ENCODE results near the gene FAM9B. TPM values are rescaled to one million over a fixed set of nuclear protein-coding genes. Genes with fewer than 3 reads are reported as not detected.

The FAM9B gene
- under 1 TPM in 2 of 8 experiments, not detected in 6; 0.33 to 0.66 TPM for total RNA-seq

- in situ Hi-C loops (cut with MboI; ENCODE audit: low pct_unique_long_range_greater_than_20kb in 2 of 9, low sequenced_read_pairs in 9 of 9, unreplicated experiment in 9 of 9) = no loop called here
- H3K27ac ChIP-seq = no peak within 1 kb of the TSS
- WGBS, 10 experiments = 75% methylated on average over 5 of the region's 11 CpGs; no CpG with 5 or more reads in 9 of the 10 experiments
- no peaks in the 10 kb centered on the region for H3K4me1 ChIP-seq (replicated peaks in 1 of 2)
- no peak for ATAC-seq (replicated peaks in 6 of 8)
- no peak within 1 kb of the TSS for H3K4me3 ChIP-seq
These were observed at the start of gene FAM9B for GRCh38 chrX:9033989-9034388. FAM9B (minus strand) TSS chrX:9034127; CDS start chrX:9032986, 1,141 bp downstream.

GRCh38 chrX:9081271-9081670 is 47.3 kb upstream of the FAM9B start:
- ATAC-seq (replicated peaks in 6 of 8) = no peak
- in situ Hi-C loops (cut with MboI; ENCODE audit: low pct_unique_long_range_greater_than_20kb in 2 of 9, low sequenced_read_pairs in 9 of 9, unreplicated experiment in 9 of 9) = no loop called here
- WGBS, 10 experiments = 0 to 89% (median 62%) methylated on average over 1 to 2 of the region's 2 CpGs; no CpG with 5 or more reads in 6 of the 10 experiments

GRCh38 chrX:9074326-9074725 is 40.4 kb upstream of the FAM9B start:
- Histone ChIP-seq H3K27ac (no peak overlapping the region), H3K4me1 (replicated peaks in 1 of 2) (no peaks in the 10 kb centered on the region), H3K4me3 (no peak overlapping the region)
- WGBS, 10 experiments = 18 to 100% (median 83%) methylated on average over 2 to 4 of the region's 5 CpGs; no CpG with 5 or more reads in 5 of the 10 experiments
- no peak for ATAC-seq (replicated peaks in 6 of 8)
- in situ Hi-C loops (cut with MboI; ENCODE audit: low pct_unique_long_range_greater_than_20kb in 2 of 9, low sequenced_read_pairs in 9 of 9, unreplicated experiment in 9 of 9) = no loop called here

More at GRCh38 chrX:9081271-9081670, 47.3 kb upstream of the FAM9B start:
- Histone ChIP-seq H3K27ac (no peak overlapping the region), H3K4me3 (no peak overlapping the region), H3K4me1 (replicated peaks in 1 of 2) (no peaks in the 10 kb centered on the region)

- Histone ChIP-seq H3K4me3 (no peak overlapping the region), H3K27ac (no peak overlapping the region), H3K4me1 (replicated peaks in 1 of 2) (no peaks in the 10 kb centered on the region)
- ATAC-seq (replicated peaks in 6 of 8) = no peak
- 0 to 96% (median 58%) methylated on average over 1 to 5 of the region's 5 CpGs; no CpG with 5 or more reads in 4 of the 10 experiments for WGBS, 10 experiments
- in situ Hi-C loops (cut with MboI; ENCODE audit: low pct_unique_long_range_greater_than_20kb in 2 of 9, low sequenced_read_pairs in 9 of 9, unreplicated experiment in 9 of 9) = no loop called here
These were observed 38.4 kb upstream of the FAM9B start for GRCh38 chrX:9072281-9072680.

GRCh38 chrX:9071031-9071650 is 37.2 kb upstream of the FAM9B start:
- in situ Hi-C loops (cut with MboI; ENCODE audit: low pct_unique_long_range_greater_than_20kb in 2 of 9, low sequenced_read_pairs in 9 of 9, unreplicated experiment in 9 of 9) = no loop called here
- Histone ChIP-seq H3K4me3 (no peak overlapping the region), H3K4me1 (replicated peaks in 1 of 2) (no peaks in the 10 kb centered on the region), H3K27ac (no peak overlapping the region)
- 37 to 100% (median 88%) methylated on average over 1 to 4 of the region's 4 CpGs; no CpG with 5 or more reads in 4 of the 10 experiments for WGBS, 10 experiments
- ATAC-seq (replicated peaks in 6 of 8) = peak in 2 of 8 experiments; percentile 65 to 81

- no peak overlapping the region for H3K4me3 ChIP-seq
- no peaks in the 10 kb centered on the region for H3K4me1 ChIP-seq (replicated peaks in 1 of 2)
- WGBS, 10 experiments = 36 to 97% (median 80%) methylated on average over 1 to 5 of the region's 5 CpGs; no CpG with 5 or more reads in 7 of the 10 experiments
- peak in 2 of 8 experiments; percentile 57 to 79 for ATAC-seq (replicated peaks in 6 of 8)
- no peak overlapping the region for H3K27ac ChIP-seq
- in situ Hi-C loops (cut with MboI; ENCODE audit: low pct_unique_long_range_greater_than_20kb in 2 of 9, low sequenced_read_pairs in 9 of 9, unreplicated experiment in 9 of 9) = no loop called here
These were observed 35.6 kb upstream of the FAM9B start for GRCh38 chrX:9069573-9069972.

- no peak for ATAC-seq (replicated peaks in 6 of 8)
- H3K27ac ChIP-seq = no peak overlapping the region
- H3K4me3 ChIP-seq = no peak overlapping the region
- in situ Hi-C loops (cut with MboI; ENCODE audit: low pct_unique_long_range_greater_than_20kb in 2 of 9, low sequenced_read_pairs in 9 of 9, unreplicated experiment in 9 of 9) = no loop called here
- peaks cover 6 to 13% of the 10 kb centered on the region in 2 donors for H3K4me1 ChIP-seq (replicated peaks in 1 of 2)
These were observed 30.8 kb upstream of the FAM9B start for GRCh38 chrX:9064694-9065093.

- Histone ChIP-seq H3K27ac (no peak overlapping the region), H3K4me1 (replicated peaks in 1 of 2) (peaks cover 6 to 13% of the 10 kb centered on the region in 2 donors), H3K4me3 (no peak overlapping the region)
- WGBS, 10 experiments = 0 to 49% (median 40%) methylated on average over 1 to 2 of the region's 3 CpGs; no CpG with 5 or more reads in 5 of the 10 experiments
- ATAC-seq (replicated peaks in 6 of 8) = peak in 5 of 8 experiments; percentile 35 to 56 (median 53)
- in situ Hi-C loops (cut with MboI; ENCODE audit: low pct_unique_long_range_greater_than_20kb in 2 of 9, low sequenced_read_pairs in 9 of 9, unreplicated experiment in 9 of 9) = no loop called here
These were observed 28.7 kb upstream of the FAM9B start for GRCh38 chrX:9062641-9063040.

GRCh38 chrX:9055354-9055753 is 21.4 kb upstream of the FAM9B start:
- Histone ChIP-seq H3K27ac (no peak overlapping the region), H3K4me3 (no peak overlapping the region), H3K4me1 (replicated peaks in 1 of 2) (no peaks in the 10 kb centered on the region)
- 42 to 100% methylated on average over 2 of the region's 2 CpGs; no CpG with 5 or more reads in 8 of the 10 experiments for WGBS, 10 experiments
- in situ Hi-C loops (cut with MboI; ENCODE audit: low pct_unique_long_range_greater_than_20kb in 2 of 9, low sequenced_read_pairs in 9 of 9, unreplicated experiment in 9 of 9) = no loop called here
- ATAC-seq (replicated peaks in 6 of 8) = no peak

GRCh38 chrX:9052081-9052480 is 18.2 kb upstream of the FAM9B start:
- Histone ChIP-seq H3K4me3 (no peak overlapping the region), H3K27ac (no peak overlapping the region), H3K4me1 (replicated peaks in 1 of 2) (no peaks in the 10 kb centered on the region)
- 16 to 100% (median 82%) methylated on average over 1 to 3 of the region's 3 CpGs; no CpG with 5 or more reads in 5 of the 10 experiments for WGBS, 10 experiments
- in situ Hi-C loops (cut with MboI; ENCODE audit: low pct_unique_long_range_greater_than_20kb in 2 of 9, low sequenced_read_pairs in 9 of 9, unreplicated experiment in 9 of 9) = no loop called here
- no peak for ATAC-seq (replicated peaks in 6 of 8)

- 62 to 91% (median 82%) methylated on average over 1 to 3 of the region's 3 CpGs; no CpG with 5 or more reads in 6 of the 10 experiments for WGBS, 10 experiments
- H3K27ac ChIP-seq = no peak overlapping the region
- no peak for ATAC-seq (replicated peaks in 6 of 8)
- H3K4me3 ChIP-seq = no peak overlapping the region
- in situ Hi-C loops (cut with MboI; ENCODE audit: low pct_unique_long_range_greater_than_20kb in 2 of 9, low sequenced_read_pairs in 9 of 9, unreplicated experiment in 9 of 9) = no loop called here
- no peaks in the 10 kb centered on the region for H3K4me1 ChIP-seq (replicated peaks in 1 of 2)
These were observed 16.4 kb upstream of the FAM9B start for GRCh38 chrX:9050331-9050730.

GRCh38 chrX:9048801-9049200 is 14.9 kb upstream of the FAM9B start:
- Histone ChIP-seq H3K4me1 (replicated peaks in 1 of 2) (no peaks in the 10 kb centered on the region), H3K4me3 (no peak overlapping the region), H3K27ac (no peak overlapping the region)
- no peak for ATAC-seq (replicated peaks in 6 of 8)
- in situ Hi-C loops (cut with MboI; ENCODE audit: low pct_unique_long_range_greater_than_20kb in 2 of 9, low sequenced_read_pairs in 9 of 9, unreplicated experiment in 9 of 9) = no loop called here
- 0 to 67% (median 40%) methylated on average over 1 of the region's 1 CpG; no CpG with 5 or more reads in 5 of the 10 experiments for WGBS, 10 experiments

GRCh38 chrX:9038244-9038643 is 4.3 kb upstream of the FAM9B start:
- H3K4me3 ChIP-seq = no peak overlapping the region
- H3K4me1 ChIP-seq (replicated peaks in 1 of 2) = no peaks in the 10 kb centered on the region
- in situ Hi-C loops (cut with MboI; ENCODE audit: low pct_unique_long_range_greater_than_20kb in 2 of 9, low sequenced_read_pairs in 9 of 9, unreplicated experiment in 9 of 9) = no loop called here
- 0 to 84% (median 50%) methylated on average over 1 to 4 of the region's 4 CpGs; no CpG with 5 or more reads in 4 of the 10 experiments for WGBS, 10 experiments
- peak in 2 of 8 experiments; percentile 59 to 61 for ATAC-seq (replicated peaks in 6 of 8)
- no peak overlapping the region for H3K27ac ChIP-seq

- in situ Hi-C loops (cut with MboI; ENCODE audit: low pct_unique_long_range_greater_than_20kb in 2 of 9, low sequenced_read_pairs in 9 of 9, unreplicated experiment in 9 of 9) = no loop called here
- Histone ChIP-seq H3K4me3 (no peak overlapping the region), H3K4me1 (replicated peaks in 1 of 2) (no peaks in the 10 kb centered on the region), H3K27ac (no peak overlapping the region)
- 41 to 100% (median 80%) methylated on average over 1 to 4 of the region's 4 CpGs; no CpG with 5 or more reads in 5 of the 10 experiments for WGBS, 10 experiments
- ATAC-seq (replicated peaks in 6 of 8) = peak in 3 of 8 experiments; percentile 38 to 63 (median 52)
These were observed 3.4 kb upstream of the FAM9B start for GRCh38 chrX:9037296-9037695.

Measured in motor neuron (in vitro differentiated cells).